ENCODE measurements around the gene ADAMTS13.

Gene ADAMTS13

DNA sequence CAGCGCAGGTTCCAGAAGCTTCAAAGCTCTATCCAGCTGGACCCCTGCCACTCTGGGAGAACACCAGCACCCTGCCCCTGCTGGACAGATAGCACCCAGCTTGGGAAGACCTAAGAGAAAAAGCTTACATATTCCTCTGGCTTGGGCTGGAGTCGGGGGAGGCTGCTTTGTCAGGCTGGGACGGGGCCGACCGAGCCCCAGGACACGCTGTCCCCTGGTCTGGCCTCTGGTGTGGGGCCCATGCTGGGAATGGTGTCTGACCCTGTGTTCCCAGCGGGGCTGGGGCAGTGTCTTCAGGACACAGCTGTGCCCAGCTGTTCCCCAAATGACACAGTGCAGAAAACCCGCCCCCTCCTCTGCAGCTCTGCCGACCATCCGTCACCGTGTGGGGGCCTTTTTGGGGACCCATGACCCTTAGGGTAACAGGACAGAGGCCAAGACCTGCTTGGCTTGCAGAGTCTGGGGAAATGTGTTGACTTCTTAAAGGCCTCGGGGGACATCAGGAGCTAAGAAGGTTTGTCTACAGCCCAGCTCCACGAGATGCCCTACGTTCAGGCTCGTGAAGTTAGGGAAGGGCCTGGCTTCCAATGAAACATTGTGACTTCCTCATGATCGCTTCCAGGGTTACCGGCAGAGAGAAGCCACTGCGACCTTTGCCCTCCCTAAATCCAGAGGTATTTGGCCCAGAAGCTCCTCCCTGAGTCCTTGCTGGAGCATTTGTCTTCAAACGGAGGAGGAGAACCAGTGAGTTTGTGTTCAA is 77.1 kb downstream of the ADAMTS13 start:
- no peak for DNase-seq (ENCODE audit: low read depth)
- H3K4me3 ChIP-seq (ENCODE audit: low read length), result no peak overlapping the region
- no peak for TF ChIP-seq CTCF (IDR thresholded peaks at IDR 0.05; ENCODE audit: insufficient read depth, low read depth, low read length, missing control alignments)

DNA sequence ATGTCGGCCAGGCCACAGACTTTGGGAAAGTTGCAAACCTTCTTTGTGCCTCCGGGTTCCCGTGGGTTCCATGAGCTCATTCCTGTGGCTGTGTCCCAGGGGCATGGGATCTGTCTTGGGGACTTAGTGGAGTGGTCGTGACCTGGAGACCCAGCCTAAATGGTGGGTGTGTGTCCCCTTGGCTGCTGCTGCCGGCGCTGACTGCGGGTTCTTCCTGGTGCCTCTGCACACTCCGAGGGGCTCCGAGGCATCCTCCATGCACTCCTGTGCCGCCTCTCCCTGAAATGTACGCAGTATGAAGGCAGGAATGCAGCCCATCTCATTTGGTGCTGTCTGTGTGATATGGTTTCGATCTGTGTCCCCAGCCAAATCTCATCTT is 77.7 kb downstream of the ADAMTS13 start:
- DNase-seq (ENCODE audit: low read depth), result no peak
- TF ChIP-seq CTCF (IDR thresholded peaks at IDR 0.05; ENCODE audit: insufficient read depth, low read depth, low read length, missing control alignments), result no peak
- H3K4me3 ChIP-seq (ENCODE audit: low read length), result no peak overlapping the region

DNA sequence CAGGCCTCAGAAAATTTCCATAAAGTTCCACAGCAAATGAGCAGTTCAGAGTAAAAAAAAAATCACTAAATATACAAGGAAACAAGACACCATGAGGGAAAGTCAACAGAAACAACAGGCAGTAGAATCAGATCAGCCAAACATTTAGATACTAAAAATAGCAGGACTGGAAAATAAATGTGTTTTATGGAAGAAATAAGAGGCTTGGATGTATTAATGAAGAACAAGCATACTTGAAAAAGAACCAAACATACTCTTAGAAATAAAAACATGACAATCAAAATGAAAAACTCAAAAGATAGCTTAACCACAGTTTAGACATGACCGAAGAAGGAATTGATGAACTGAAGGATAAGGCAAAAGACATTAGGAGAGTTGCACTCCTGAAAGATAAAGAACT is 79.9 kb downstream of the ADAMTS13 start:
- DNase-seq (ENCODE audit: low read depth), result no peak
- TF ChIP-seq CTCF (IDR thresholded peaks at IDR 0.05; ENCODE audit: insufficient read depth, low read depth, low read length, missing control alignments), result no peak
- H3K4me3 ChIP-seq (ENCODE audit: low read length), result no peak overlapping the region

DNA sequence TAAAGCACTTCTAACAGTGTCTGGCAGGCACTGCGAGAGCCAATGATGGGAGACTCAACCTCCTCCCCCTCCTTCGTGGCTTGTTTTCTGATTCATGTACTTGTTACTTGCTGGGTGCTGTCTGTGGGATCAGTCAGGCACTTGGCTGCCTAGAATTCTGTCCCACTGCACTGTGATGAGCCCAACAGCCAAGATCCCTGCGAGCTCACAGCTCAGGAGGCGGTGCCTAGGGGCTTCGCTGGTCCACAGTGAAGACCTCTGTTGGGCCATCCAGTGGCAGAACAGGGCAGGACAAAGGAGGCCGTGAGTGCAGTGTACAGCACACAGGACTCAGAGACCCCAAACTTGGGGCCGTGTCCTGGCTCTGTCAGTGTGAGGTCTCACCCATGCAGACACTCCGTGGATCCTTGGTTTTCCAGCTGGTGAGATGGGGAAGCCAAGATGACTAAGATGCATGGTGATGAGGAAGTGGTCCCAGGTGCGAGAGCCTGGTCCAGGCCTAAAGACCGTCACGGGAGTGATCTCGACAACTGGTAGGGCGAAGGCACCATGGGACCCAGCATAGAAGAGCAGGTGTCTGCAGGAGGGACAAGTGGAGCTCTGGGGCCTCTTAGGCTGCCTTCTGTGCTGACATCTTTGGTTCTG is 83.1 kb downstream of the ADAMTS13 start:
- DNase-seq (ENCODE audit: low read depth), result no peak
- no peak for TF ChIP-seq CTCF (IDR thresholded peaks at IDR 0.05; ENCODE audit: insufficient read depth, low read depth, low read length, missing control alignments)
- H3K4me3 ChIP-seq (ENCODE audit: low read length), result no peak overlapping the region

DNA sequence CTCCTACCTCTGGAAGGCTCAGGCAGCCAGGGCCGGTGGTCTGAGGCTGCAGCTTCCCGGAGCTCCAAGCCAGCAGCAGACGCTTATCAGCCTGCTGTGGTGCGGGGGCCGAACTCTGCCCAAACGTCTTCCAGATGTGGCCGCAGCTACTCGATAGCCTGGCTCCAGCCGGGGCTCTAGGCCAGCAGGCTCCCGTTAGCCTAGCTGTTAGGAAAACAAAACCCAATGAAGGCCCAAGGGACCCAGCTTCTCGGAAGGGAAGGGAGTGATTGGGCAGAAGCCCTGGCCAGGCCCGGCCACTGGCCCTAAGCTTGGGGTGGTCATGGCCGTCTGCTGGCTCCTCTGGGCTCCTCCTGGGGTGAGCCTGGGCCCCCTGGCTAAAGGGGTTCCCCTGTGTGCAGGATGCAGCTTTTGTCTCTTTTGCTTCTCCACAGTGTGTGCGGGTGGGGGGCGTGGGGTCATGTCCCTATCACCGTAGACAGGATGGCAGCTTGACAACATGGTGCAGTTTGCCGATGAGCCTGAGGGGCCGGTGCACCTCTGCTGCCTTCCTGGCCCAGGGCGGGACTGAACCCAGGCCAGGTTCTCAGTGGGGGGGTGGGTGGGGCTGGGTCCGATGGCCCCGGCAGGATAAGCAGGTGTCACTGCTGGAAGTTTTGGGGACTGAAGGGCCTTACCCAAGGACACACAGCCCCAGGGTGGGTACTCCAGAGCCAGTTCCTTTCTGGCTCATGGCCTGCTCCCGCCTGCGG is 83.9 kb downstream of the ADAMTS13 start:
- no peak overlapping the region for H3K4me3 ChIP-seq (ENCODE audit: low read length)
- no peak for TF ChIP-seq CTCF (IDR thresholded peaks at IDR 0.05; ENCODE audit: insufficient read depth, low read depth, low read length, missing control alignments)
- no peak for DNase-seq (ENCODE audit: low read depth)

- no peak for DNase-seq (ENCODE audit: low read depth)
- no peak overlapping the region for H3K4me3 ChIP-seq (ENCODE audit: low read length)
- no peak for TF ChIP-seq CTCF (IDR thresholded peaks at IDR 0.05; ENCODE audit: insufficient read depth, low read depth, low read length, missing control alignments)
Observed at GRCh38 chr9:133506653-133507038, 84.5 kb downstream of the ADAMTS13 start.

Measured in epithelial cell of esophagus (primary cell).